GM20431 (cell line): Measurements from ENCODE around the gene WRAP73.

Source experiments
- in situ Hi-C: fragments of 300-500 bp; cut with MseI, MboI; formaldehyde crosslinking; loops from one replicate; pipeline ENCODE4 v1.15.0; 2020; ENCODE audit warnings: low sequenced_read_pairs; ENCODE audit not compliant: unreplicated experiment

WRAP73 gene

GRCh38 chr1:3669971-3670431 lies 20.1 kb upstream of the WRAP73 start:
- in situ Hi-C loops, result no loop called here

- in situ Hi-C loops, result no loop called here
Measured at GRCh38 chr1:3669421-3669821, 19.5 kb upstream of the WRAP73 start.

GRCh38 chr1:3668585-3669300 lies 18.8 kb upstream of the WRAP73 start:
- in situ Hi-C loops, result no loop called here

GRCh38 chr1:3668148-3668547 lies 18.2 kb upstream of the WRAP73 start:
- in situ Hi-C loops, result no loop called here

- in situ Hi-C loops, result no loop called here
Measured at GRCh38 chr1:3664700-3665375, 14.9 kb upstream of the WRAP73 start.

- in situ Hi-C loops, result no loop called here
Measured at GRCh38 chr1:3663999-3664699, 14.2 kb upstream of the WRAP73 start.

GRCh38 chr1:3662080-3662671 lies 12.3 kb upstream of the WRAP73 start:
- in situ Hi-C loops, result no loop called here

- in situ Hi-C loops, result no loop called here
Measured at GRCh38 chr1:3661631-3662030, 11.7 kb upstream of the WRAP73 start.

GRCh38 chr1:3660704-3661103 lies 10.8 kb upstream of the WRAP73 start:
- in situ Hi-C loops, result no loop called here

- in situ Hi-C loops, result no loop called here
Measured at GRCh38 chr1:3659093-3659492, 9.2 kb upstream of the WRAP73 start.

- in situ Hi-C loops, result no loop called here
Measured at GRCh38 chr1:3658231-3658615, 8.3 kb upstream of the WRAP73 start.

- in situ Hi-C loops, result no loop called here
Measured at GRCh38 chr1:3657578-3658230, 7.8 kb upstream of the WRAP73 start.

- in situ Hi-C loops, result no loop called here
Measured at GRCh38 chr1:3657096-3657475, 7.2 kb upstream of the WRAP73 start.

GRCh38 chr1:3656450-3657095 lies 6.7 kb upstream of the WRAP73 start:
- in situ Hi-C loops, result no loop called here

GRCh38 chr1:3654549-3655281 lies 4.8 kb upstream of the WRAP73 start:
- in situ Hi-C loops, result no loop called here

GRCh38 chr1:3653286-3653618 lies 3.3 kb upstream of the WRAP73 start:
- in situ Hi-C loops, result no loop called here

GRCh38 chr1:3652548-3653285 lies 2.8 kb upstream of the WRAP73 start:
- in situ Hi-C loops, result no loop called here

- in situ Hi-C loops, result no loop called here
Measured at GRCh38 chr1:3651930-3652547, 2.1 kb upstream of the WRAP73 start, which contains the start of gene TP73. Gene TP73 (plus strand): TSS chr1:3652516. CDS start chr1:3682366, 29,850 bp downstream.
